Activated CD4-positive, alpha-beta T cell treated with anti-CD3 and anti-CD28 coated beads for 1 hour (primary cell): Measurements from ENCODE around the gene WDR45.
A peak's percentile ranks its signal among the peaks of the same experiment; 100 is the strongest.
"Not testable (repeated sequence)": the region's sequence is repeated elsewhere in the genome, so short reads cannot be mapped to it uniquely, and the experiment has no call there.

ENCODE experiments used
- DNase-seq: peaks from one replicate; pipeline ENCODE4 v3.0.0-alpha.2; 2020

Gene WDR45

GRCh38 chrX:49079489-49080428 lies at the start of gene WDR45:
Gene WDR45 (minus strand): TSS chrX:49079887. CDS start chrX:49078095, 1,792 bp downstream.
- DNase-seq: peak; percentile 65

GRCh38 chrX:49129427-49129826 lies 49.7 kb upstream of the WDR45 start:
- no peak for DNase-seq

- not testable (repeated sequence) for DNase-seq
Observed at GRCh38 chrX:49127742-49128258, 48.1 kb upstream of the WDR45 start.

GRCh38 chrX:49122499-49122898 lies 42.8 kb upstream of the WDR45 start:
- DNase-seq: no peak

- DNase-seq: no peak
Observed at GRCh38 chrX:49120091-49120490, 40.4 kb upstream of the WDR45 start.

- DNase-seq: no peak
Observed at GRCh38 chrX:49117581-49117980, 37.9 kb upstream of the WDR45 start.

- no peak for DNase-seq
Observed at GRCh38 chrX:49116716-49117115, 37.0 kb upstream of the WDR45 start.

GRCh38 chrX:49116076-49116475 lies 36.4 kb upstream of the WDR45 start:
- no peak for DNase-seq

- DNase-seq: no peak
Observed at GRCh38 chrX:49111791-49112190, 32.1 kb upstream of the WDR45 start.

GRCh38 chrX:49110417-49110816 lies 30.7 kb upstream of the WDR45 start:
- no peak for DNase-seq

- no peak for DNase-seq
Observed at GRCh38 chrX:49108641-49109040, 29.0 kb upstream of the WDR45 start.

GRCh38 chrX:49106930-49107329 lies 27.2 kb upstream of the WDR45 start:
- no peak for DNase-seq

- no peak for DNase-seq
Observed at GRCh38 chrX:49106296-49106695, 26.6 kb upstream of the WDR45 start.

- DNase-seq: no peak
Observed at GRCh38 chrX:49103637-49104036, 23.9 kb upstream of the WDR45 start.

GRCh38 chrX:49102190-49102589 lies 22.5 kb upstream of the WDR45 start:
- no peak for DNase-seq

GRCh38 chrX:49101629-49101984 lies 21.9 kb upstream of the WDR45 start:
- no peak for DNase-seq

- peak; percentile 78 for DNase-seq
Observed at GRCh38 chrX:49100704-49101628, 21.3 kb upstream of the WDR45 start.

- no peak for DNase-seq
Observed at GRCh38 chrX:49096419-49096818, 16.7 kb upstream of the WDR45 start.

GRCh38 chrX:49089553-49089952 lies 9.9 kb upstream of the WDR45 start:
- DNase-seq: no peak

GRCh38 chrX:49082271-49082871 lies 2.7 kb upstream of the WDR45 start:
- DNase-seq: no peak

- no peak for DNase-seq
Observed at GRCh38 chrX:49077941-49078340, 1.7 kb downstream of the WDR45 start.

- DNase-seq: no peak
Observed at GRCh38 chrX:49075347-49075746, 4.3 kb downstream of the WDR45 start.
